ENCODE measurements around the gene FBXO27. TPM values are rescaled to one million over a fixed set of nuclear protein-coding genes. Genes with fewer than 3 reads are reported as not detected.

FBXO27 gene
- total and polyA plus RNA-seq, 7 donors: 0.03 to 10.7 (median 0.77) TPM

DNA sequence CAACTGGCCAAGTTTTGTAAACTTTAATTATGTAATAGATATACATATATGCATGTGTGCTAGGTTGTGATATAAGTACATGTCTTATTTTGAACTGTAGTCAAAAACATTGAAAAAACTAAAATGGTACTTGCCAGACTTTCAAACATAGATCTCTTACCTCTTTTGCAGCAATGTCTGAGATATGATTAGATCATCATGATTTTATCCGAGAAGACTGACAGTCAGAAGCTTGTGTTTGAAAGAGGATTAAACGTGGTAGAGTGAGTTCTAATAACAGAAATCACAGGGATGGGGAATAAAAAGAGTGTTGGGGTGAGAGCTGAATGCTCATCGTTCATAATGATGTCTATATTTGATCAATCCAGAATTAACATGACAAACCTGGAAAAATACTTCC lies 33.6 kb upstream of the FBXO27 start:
- TF ChIP-seq, protein P1, sequence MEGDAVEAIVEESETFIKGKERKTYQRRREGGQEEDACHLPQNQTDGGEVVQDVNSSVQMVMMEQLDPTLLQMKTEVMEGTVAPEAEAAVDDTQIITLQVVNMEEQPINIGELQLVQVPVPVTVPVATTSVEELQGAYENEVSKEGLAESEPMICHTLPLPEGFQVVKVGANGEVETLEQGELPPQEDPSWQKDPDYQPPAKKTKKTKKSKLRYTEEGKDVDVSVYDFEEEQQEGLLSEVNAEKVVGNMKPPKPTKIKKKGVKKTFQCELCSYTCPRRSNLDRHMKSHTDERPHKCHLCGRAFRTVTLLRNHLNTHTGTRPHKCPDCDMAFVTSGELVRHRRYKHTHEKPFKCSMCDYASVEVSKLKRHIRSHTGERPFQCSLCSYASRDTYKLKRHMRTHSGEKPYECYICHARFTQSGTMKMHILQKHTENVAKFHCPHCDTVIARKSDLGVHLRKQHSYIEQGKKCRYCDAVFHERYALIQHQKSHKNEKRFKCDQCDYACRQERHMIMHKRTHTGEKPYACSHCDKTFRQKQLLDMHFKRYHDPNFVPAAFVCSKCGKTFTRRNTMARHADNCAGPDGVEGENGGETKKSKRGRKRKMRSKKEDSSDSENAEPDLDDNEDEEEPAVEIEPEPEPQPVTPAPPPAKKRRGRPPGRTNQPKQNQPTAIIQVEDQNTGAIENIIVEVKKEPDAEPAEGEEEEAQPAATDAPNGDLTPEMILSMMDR (IDR thresholded peaks at IDR 0.05): no peak
- Histone ChIP-seq H3K36me3 (ENCODE audit: insufficient read depth in 1 of 2, low read depth in 1 of 2) (no peaks in the 10 kb centered on the region), H3K27me3 (ENCODE audit: insufficient read depth in 3 of 3, low read length in 2 of 3) (peaks cover 0 to 9% (median 3%) of the 10 kb centered on the region in 3 donors), H3K4me1 (no peaks in the 10 kb centered on the region), H3K4me3 (no peak overlapping the region), H3K9me3 (no peaks in the 10 kb centered on the region), H3K27ac (no peak overlapping the region)
- WGBS, 3 donors: 63 to 71% (median 63%) methylated on average over 3 of the region's 3 CpGs
- intact Hi-C loops (cut with DNase I): no loop called here
- DNase-seq (no peak), ATAC-seq (no peak)

- no peak for ATAC-seq
- WGBS, 3 donors: 63 to 73% (median 69%) methylated on average over 6 of the region's 6 CpGs
- intact Hi-C loops (cut with DNase I): no loop called here
- Histone ChIP-seq H3K4me3 (no peak overlapping the region), H3K27me3 (ENCODE audit: insufficient read depth in 3 of 3, low read length in 2 of 3) (peaks cover 3 to 9% (median 3%) of the 10 kb centered on the region in 3 donors), H3K36me3 (ENCODE audit: insufficient read depth in 1 of 2, low read depth in 1 of 2) (no peaks in the 10 kb centered on the region), H3K27ac (no peak overlapping the region), H3K4me1 (no peaks in the 10 kb centered on the region), H3K9me3 (no peaks in the 10 kb centered on the region)
- TF ChIP-seq, protein P1 (IDR thresholded peaks at IDR 0.05): no peak
- DNase-seq: no peak
Observed at GRCh38 chr19:39064405-39064804, 32.1 kb upstream of the FBXO27 start.

DNA sequence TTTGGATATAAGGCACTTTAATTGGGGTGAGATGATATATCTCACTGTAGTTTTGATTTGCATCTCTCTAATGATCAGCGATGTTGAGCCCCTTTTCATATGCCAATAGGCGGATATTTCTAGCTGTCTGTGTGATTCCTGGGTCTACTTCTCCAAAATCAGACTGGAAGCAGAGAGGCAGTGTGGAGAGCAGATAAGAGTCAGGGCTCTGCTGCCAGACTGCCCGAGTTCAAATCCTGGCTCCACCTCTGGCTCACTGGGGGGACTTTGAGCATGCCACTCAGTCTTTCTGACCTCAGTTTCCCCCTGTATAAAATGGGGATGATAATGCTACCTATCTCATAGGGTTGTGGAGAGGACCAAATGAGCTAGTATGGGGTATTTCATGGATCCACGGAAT lies 27.8 kb upstream of the FBXO27 start:
- H3K27me3 ChIP-seq (ENCODE audit: insufficient read depth in 3 of 3, low read length in 2 of 3): peaks cover 3 to 9% (median 3%) of the 10 kb centered on the region in 3 donors
- TF ChIP-seq, protein P1 (IDR thresholded peaks at IDR 0.05): no peak
- H3K27ac ChIP-seq: no peak overlapping the region
- H3K9me3 ChIP-seq: no peaks in the 10 kb centered on the region
- intact Hi-C loops (cut with DNase I): no loop called here
- DNase-seq (no peak), ATAC-seq (no peak)
- 71 to 79% (median 72%) methylated on average over 4 of the region's 4 CpGs for WGBS, 3 donors
- no peak overlapping the region for H3K4me3 ChIP-seq
- H3K36me3 ChIP-seq (ENCODE audit: insufficient read depth in 1 of 2, low read depth in 1 of 2): no peaks in the 10 kb centered on the region
- no peaks in the 10 kb centered on the region for H3K4me1 ChIP-seq

DNA sequence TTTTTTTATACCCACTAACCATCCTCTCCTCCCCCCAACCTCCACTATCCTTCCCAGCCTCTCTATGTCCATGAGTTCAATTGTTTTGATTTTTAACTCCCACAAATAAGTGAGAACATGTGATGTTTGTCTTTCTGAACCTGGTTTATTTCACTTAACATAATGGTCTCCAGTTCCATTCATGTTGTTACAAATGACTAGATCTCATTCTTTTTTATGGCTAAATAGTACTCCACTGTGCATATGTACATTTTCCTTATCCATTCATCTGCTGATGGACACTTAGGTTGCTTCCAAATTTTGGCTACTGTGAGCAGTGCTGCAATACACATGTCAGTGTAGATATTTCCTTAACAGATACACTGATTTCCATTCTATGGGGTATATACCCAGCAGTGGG lies 27.0 kb upstream of the FBXO27 start:
- Histone ChIP-seq H3K36me3 (ENCODE audit: insufficient read depth in 1 of 2, low read depth in 1 of 2) (no peaks in the 10 kb centered on the region), H3K27me3 (ENCODE audit: insufficient read depth in 3 of 3, low read length in 2 of 3) (peaks cover 0 to 14% (median 3%) of the 10 kb centered on the region in 3 donors), H3K4me3 (no peak overlapping the region), H3K9me3 (peaks cover 6% of the 10 kb centered on the region), H3K4me1 (no peaks in the 10 kb centered on the region), H3K27ac (no peak overlapping the region)
- TF ChIP-seq, protein P1 (IDR thresholded peaks at IDR 0.05): no peak
- DNase-seq (no peak), ATAC-seq (no peak)
- intact Hi-C loops (cut with DNase I): no loop called here

DNA sequence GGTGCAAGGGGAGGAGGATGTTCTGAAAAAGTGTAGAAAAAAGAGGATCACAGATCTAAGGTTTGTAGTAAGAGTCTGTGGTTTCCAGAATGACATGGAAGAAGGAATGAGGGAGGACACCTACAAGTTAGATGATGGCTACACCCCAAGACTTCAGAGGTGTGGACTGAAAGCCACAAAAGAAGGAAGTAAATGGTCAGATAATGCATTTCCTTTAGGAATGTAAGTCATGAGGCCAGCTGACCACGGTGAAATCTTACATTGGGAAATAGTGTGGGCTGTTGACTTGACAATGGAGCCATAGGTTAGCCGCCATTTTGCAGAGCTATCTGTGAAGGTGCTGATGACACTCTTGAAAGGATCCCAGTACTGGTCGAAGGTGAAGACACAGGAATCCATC lies 25.3 kb upstream of the FBXO27 start:
- Histone ChIP-seq H3K4me1 (no peaks in the 10 kb centered on the region), H3K27ac (no peak overlapping the region), H3K4me3 (no peak overlapping the region), H3K27me3 (ENCODE audit: insufficient read depth in 3 of 3, low read length in 2 of 3) (peaks cover 0 to 5% (median 3%) of the 10 kb centered on the region in 3 donors), H3K36me3 (ENCODE audit: insufficient read depth in 1 of 2, low read depth in 1 of 2) (no peaks in the 10 kb centered on the region), H3K9me3 (peaks cover 6% of the 10 kb centered on the region)
- intact Hi-C loops (cut with DNase I): no loop called here
- DNase-seq (no peak), ATAC-seq (no peak)
- TF ChIP-seq, protein P1 (IDR thresholded peaks at IDR 0.05): no peak
- WGBS, 3 donors: 74 to 83% (median 76%) methylated on average over 3 of the region's 3 CpGs
